OCI-LY3 (cell line): ENCODE measurements around the gene DMTF1.

Experiments used
- EZH2phosphoT487 ChIP-seq: fragments of 200-600 bp; shearing (Covaris generic); IDR thresholded peaks from 2 replicates; pipeline ENCODE4 v1.6.1; 2018; ENCODE audit warnings: antibody characterized with exemption, mixed run types, low read depth
- TF ChIP-seq, protein P1 (sequence below): fragments of 200-600, 300-600 bp; sonication (generic); IDR thresholded peaks from 2 replicates; pipeline ENCODE4 v1.5.1; 2014; ENCODE audit warnings: antibody characterized with exemption, low read length, low read depth

DNA sequence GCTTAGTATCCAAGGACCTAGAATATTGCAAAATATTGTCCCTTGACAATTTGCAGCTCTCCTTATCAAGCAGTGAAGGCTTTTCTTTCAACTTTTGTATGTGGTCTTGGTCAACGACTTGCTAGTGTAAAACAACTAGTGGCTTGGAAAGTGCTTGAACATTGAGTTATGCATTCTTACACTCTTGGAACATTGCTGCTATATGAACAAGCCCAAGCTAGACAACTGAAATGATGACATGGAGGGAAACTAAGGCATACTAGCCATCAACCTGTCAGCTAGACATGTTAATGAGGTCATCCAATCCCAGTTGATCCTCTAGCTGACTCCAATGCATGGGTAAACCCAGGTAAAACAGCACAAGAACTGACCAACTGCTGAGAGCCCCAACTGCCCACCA, 12.7 kb upstream of the DMTF1 start:
- TF ChIP-seq EZH2phosphoT487: no peak
- TF ChIP-seq, protein P1, sequence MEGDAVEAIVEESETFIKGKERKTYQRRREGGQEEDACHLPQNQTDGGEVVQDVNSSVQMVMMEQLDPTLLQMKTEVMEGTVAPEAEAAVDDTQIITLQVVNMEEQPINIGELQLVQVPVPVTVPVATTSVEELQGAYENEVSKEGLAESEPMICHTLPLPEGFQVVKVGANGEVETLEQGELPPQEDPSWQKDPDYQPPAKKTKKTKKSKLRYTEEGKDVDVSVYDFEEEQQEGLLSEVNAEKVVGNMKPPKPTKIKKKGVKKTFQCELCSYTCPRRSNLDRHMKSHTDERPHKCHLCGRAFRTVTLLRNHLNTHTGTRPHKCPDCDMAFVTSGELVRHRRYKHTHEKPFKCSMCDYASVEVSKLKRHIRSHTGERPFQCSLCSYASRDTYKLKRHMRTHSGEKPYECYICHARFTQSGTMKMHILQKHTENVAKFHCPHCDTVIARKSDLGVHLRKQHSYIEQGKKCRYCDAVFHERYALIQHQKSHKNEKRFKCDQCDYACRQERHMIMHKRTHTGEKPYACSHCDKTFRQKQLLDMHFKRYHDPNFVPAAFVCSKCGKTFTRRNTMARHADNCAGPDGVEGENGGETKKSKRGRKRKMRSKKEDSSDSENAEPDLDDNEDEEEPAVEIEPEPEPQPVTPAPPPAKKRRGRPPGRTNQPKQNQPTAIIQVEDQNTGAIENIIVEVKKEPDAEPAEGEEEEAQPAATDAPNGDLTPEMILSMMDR: no peak
